Endothelial cell of umbilical vein (primary cell): ENCODE data around the gene NR6A1. TPM values are rescaled to one million over a fixed set of nuclear protein-coding genes. Genes with fewer than 3 reads are reported as not detected.

ENCODE experiments used
- BruUV-seq: library from RNA; stranded (reverse); fragments of 400-500 nt; replicated peaks from 2 replicates; lab custom pipeline; 2021; lab: Mats Ljungman, UMichigan
- CTCF ChIA-PET: fragments of 300-600, 350-600 bp; sonication (Branson Sonifier 250); formaldehyde crosslinking; loops from one replicate; lab custom pipeline; 2021; ENCODE audit warnings: antibody characterized with exemption, inconsistent platforms; lab: Charles Lee
- POLR2A ChIA-PET: fragments of 300-600, 350-600 bp; sonication (Branson Sonifier 250); formaldehyde crosslinking; loops from one replicate; lab custom pipeline; 2021; ENCODE audit warnings: antibody characterized with exemption, inconsistent platforms; lab: Charles Lee
- DNase-seq: peaks from one replicate; pipeline ENCODE4 v3.0.0-alpha.2; 2011; ENCODE audit warnings: low read depth, low spot score
- FAIRE-seq: peaks from 2 replicates; lab custom pipeline; 2011; peaks lifted over from hg19 to GRCh38; lab: Jason Lieb, UNC
- H2AFZ ChIP-seq: 2 replicates; pipeline ENCODE4 v1.6.0; 2012; ENCODE audit warnings: low read depth, low read length, control low read depth, inconsistent platforms
- H3K27ac ChIP-seq: 2 replicates; pipeline ENCODE4 v1.5.1; 2011; ENCODE audit warnings: low read depth, mild to moderate bottlenecking, control low read depth, low read length, moderate library complexity; ENCODE audit not compliant: insufficient read depth
- H3K27me3 ChIP-seq, 2 experiments: 2 replicates each; pipeline versions ENCODE4 v1.6.0 to v1.6.1; 2011; ENCODE audit warnings: low read length in 2 of 2, mixed read lengths in 1 of 2; ENCODE audit not compliant: control insufficient read depth in 2 of 2, insufficient read depth in 2 of 2
- H3K36me3 ChIP-seq, 2 experiments: 2 replicates in 1 of 2; 3 replicates in 1 of 2; pipeline ENCODE4 v1.5.1; 2011; ENCODE audit warnings: low read length in 2 of 2, mild to moderate bottlenecking in 1 of 2, moderate library complexity in 1 of 2; ENCODE audit not compliant: control insufficient read depth in 2 of 2, insufficient read depth in 2 of 2; ENCODE audit errors: extremely low read depth in 1 of 2
- H3K4me1 ChIP-seq: 3 replicates; pipeline ENCODE4 v1.5.1; 2011; ENCODE audit warnings: mild to moderate bottlenecking, low read length; ENCODE audit not compliant: control insufficient read depth, insufficient read depth; ENCODE audit errors: extremely low read depth
- H3K4me2 ChIP-seq: 2 replicates; pipeline ENCODE4 v1.6.1; 2011; ENCODE audit warnings: low read length, control low read depth, mixed read lengths; ENCODE audit not compliant: insufficient read depth
- H3K4me3 ChIP-seq, 3 experiments: fragments of 200-600 bp in 1 of 3; sonication (generic), shearing (Covaris generic) in 1 of 3; replicated peaks in 1 of 3; 2 replicates each; pipeline ENCODE4 v1.5.1; 2011 to 2016; ENCODE audit warnings: control low read depth in 3 of 3, low read length in 3 of 3, mild to moderate bottlenecking in 2 of 3, inconsistent platforms in 1 of 3, low read depth in 1 of 3, moderate library complexity in 1 of 3; ENCODE audit not compliant: insufficient read depth in 1 of 3
- H3K79me2 ChIP-seq: 2 replicates; pipeline ENCODE4 v1.6.0; 2012; ENCODE audit warnings: low read length, inconsistent platforms; ENCODE audit not compliant: control insufficient read depth, insufficient read depth
- H3K9ac ChIP-seq: replicated peaks from 2 replicates; pipeline ENCODE3; 2011; ENCODE audit warnings: low read length, control low read depth; ENCODE audit not compliant: insufficient read depth; ENCODE audit errors: extremely low read depth
- H3K9me1 ChIP-seq: replicated peaks from 3 replicates; pipeline ENCODE4 v1.6.0; 2011; ENCODE audit warnings: mild to moderate bottlenecking, low read length; ENCODE audit not compliant: control insufficient read depth, insufficient read depth; ENCODE audit errors: extremely low read depth
- H3K9me3 ChIP-seq: replicated peaks from 2 replicates; pipeline ENCODE4 v1.5.1; 2012; ENCODE audit warnings: low read length, inconsistent platforms; ENCODE audit not compliant: control insufficient read depth, insufficient read depth
- H4K20me1 ChIP-seq: replicated peaks from 2 replicates; pipeline ENCODE3; 2011; ENCODE audit warnings: mild to moderate bottlenecking, low read length; ENCODE audit not compliant: control insufficient read depth, insufficient read depth; ENCODE audit errors: extremely low read depth
- CTCF ChIP-seq, 2 donors: IDR thresholded peaks; 1 replicate in 1 of 2; 2 replicates in 1 of 2; pipeline ENCODE4 v1.5.1; 2011; ENCODE audit warnings: low read length in 2 of 2, mild to moderate bottlenecking in 2 of 2, moderate library complexity in 2 of 2, control low read depth in 1 of 2, inconsistent platforms in 1 of 2, low read depth in 1 of 2; ENCODE audit not compliant: insufficient read depth in 1 of 2; ENCODE audit errors: extremely low read depth in 1 of 2
- EZH2 ChIP-seq: IDR thresholded peaks from 2 replicates; pipeline ENCODE4 v1.6.1; 2012; ENCODE audit warnings: borderline replicate concordance, low read depth, mild to moderate bottlenecking, moderate library complexity, low read length, inconsistent platforms; ENCODE audit not compliant: severe bottlenecking
- FOS ChIP-seq: IDR thresholded peaks from 2 replicates; pipeline ENCODE4 v1.6.1; 2011; ENCODE audit warnings: mild to moderate bottlenecking, low read length, moderate library complexity, borderline replicate concordance; ENCODE audit not compliant: insufficient read depth
- GATA2 ChIP-seq: IDR thresholded peaks from 2 replicates; pipeline ENCODE4 v1.7.0; 2011; ENCODE audit warnings: low read depth, mild to moderate bottlenecking, moderate library complexity, mixed read lengths, low read length; ENCODE audit not compliant: insufficient read length, insufficient read depth
- JUN ChIP-seq: IDR thresholded peaks from 2 replicates; pipeline ENCODE4 v1.6.1; 2011; ENCODE audit warnings: borderline replicate concordance, low read depth; ENCODE audit not compliant: insufficient read length, insufficient read depth
- MYC ChIP-seq: IDR thresholded peaks from one replicate; pipeline ENCODE4 v1.6.1; 2011; ENCODE audit warnings: mild to moderate bottlenecking, low read depth, low read length
- POLR2A ChIP-seq: IDR thresholded peaks from 2 replicates; pipeline ENCODE4 v1.6.1; 2012; ENCODE audit warnings: low read depth, mild to moderate bottlenecking, control low read depth, low read length
- POLR2AphosphoS5 ChIP-seq: IDR thresholded peaks from 2 replicates; pipeline ENCODE4 v1.6.1; 2012; ENCODE audit warnings: low read depth, mild to moderate bottlenecking, control low read depth, low read length, moderate library complexity; ENCODE audit not compliant: insufficient read depth
- dilution Hi-C: fragments of 300-500 bp; cut with MboI; formaldehyde crosslinking; loops from one replicate; pipeline ENCODE4 v1.15.0; 2019; ENCODE audit warnings: low sequenced_read_pairs; ENCODE audit not compliant: extremely low pct_ligation_motif_present
- intact Hi-C: fragments of 100-400 bp; cut with micrococcal nuclease; formaldehyde crosslinking; loops from one replicate; pipeline ENCODE4 v1.10.0; 2022
- polyA plus RNA-seq, 4 experiments: library from polyadenylated mRNA; depleted of rRNA in 3 of 4; stranded (reverse) in 3 of 4; unstranded in 1 of 4; fragments of >200 nt; gene quantifications; 2 replicates each; pipeline versions ENCODE4 v1.2.1 to v1.2.3, GENCODE V29; 2011 to 2012; ENCODE audit warnings: missing spikeins in 1 of 4
- total RNA-seq: library from RNA; stranded (reverse); gene quantifications from 2 replicates; pipeline ENCODE4 v1.2.3, GENCODE V29; 2021
- TF ChIP-seq, protein P1 (sequence below): IDR thresholded peaks from 2 replicates; pipeline ENCODE4 v1.6.1; 2011; ENCODE audit not compliant: insufficient read depth, insufficient read length

Gene NR6A1
- total and polyA plus RNA-seq, 2 donors (not counting 3 experiments of a cell fraction or from before 2014, with no cell fraction given) = 0.17 to 1.2 TPM

DNA sequence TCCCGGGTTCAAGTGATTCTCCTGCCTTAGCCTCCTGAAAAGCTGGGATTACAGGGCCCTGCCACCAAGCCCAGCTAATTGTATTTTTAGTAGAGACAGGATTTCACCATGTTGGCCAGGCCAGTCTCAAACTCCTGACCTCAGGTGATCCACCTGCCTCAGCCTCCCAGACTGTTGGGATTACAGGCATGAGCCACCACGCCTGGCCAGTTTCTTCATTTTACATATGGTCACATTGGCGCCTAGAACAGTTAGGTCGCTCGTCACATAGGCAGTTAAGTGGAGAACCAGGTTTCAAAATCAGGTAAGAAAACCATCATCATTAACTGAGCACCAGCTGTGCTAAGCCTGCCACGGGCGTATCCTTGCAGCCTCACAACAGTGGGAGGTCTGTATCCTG is 41.9 kb upstream of the NR6A1 start:
- ChIA-PET POLR2A (no interaction called here), CTCF (interaction anchor here (1.5 kb wide), 1 partner anchor 9 kb away, joined by 4 read pairs; no protein-coding TSS in a partner anchor)
- Histone ChIP-seq H3K36me3 (no peaks in the 10 kb centered on the region), H3K9ac (no peak overlapping the region), H3K27ac (no peak overlapping the region), H3K9me3 (no peaks in the 10 kb centered on the region), H3K4me3 (no peak overlapping the region), H3K9me1 (no peaks in the 10 kb centered on the region), H3K4me2 (no peak overlapping the region), H3K27me3 (no peaks in the 10 kb centered on the region), H3K79me2 (no peaks in the 10 kb centered on the region), H4K20me1 (no peaks in the 10 kb centered on the region), H2AFZ (no peak overlapping the region), H3K4me1 (no peaks in the 10 kb centered on the region)
- BruUV-seq = no TSS peak
- dilution Hi-C loops = no loop called here
- no peak for TF ChIP-seq GATA2
- no peak for TF ChIP-seq POLR2AphosphoS5
- TF ChIP-seq, protein P1, sequence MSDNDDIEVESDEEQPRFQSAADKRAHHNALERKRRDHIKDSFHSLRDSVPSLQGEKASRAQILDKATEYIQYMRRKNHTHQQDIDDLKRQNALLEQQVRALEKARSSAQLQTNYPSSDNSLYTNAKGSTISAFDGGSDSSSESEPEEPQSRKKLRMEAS = no peak
- TF ChIP-seq MYC = no peak
- TF ChIP-seq JUN = no peak
- TF ChIP-seq CTCF (IDR thresholded peaks at IDR 0.05; ENCODE audit: extremely low read depth in 1 of 2, insufficient read depth in 1 of 2, low read depth in 1 of 2, low read length in 2 of 2) = no peak
- no peak for TF ChIP-seq EZH2
- no peak for TF ChIP-seq FOS
- no peak for TF ChIP-seq POLR2A
- intact Hi-C loops = no loop called here
- DNase-seq (no peak), FAIRE-seq (no peak)
